NCI-H82 treated with DMSO at 0.1 percent for 48 hours (cell line): ENCODE measurements around the gene SERBP1.

ENCODE experiments used
- DNase-seq: peaks from one replicate; lab custom pipeline; 2025; ENCODE audit not compliant: unreplicated experiment; lab: John Stamatoyannopoulos, UW

SERBP1 gene

DNA sequence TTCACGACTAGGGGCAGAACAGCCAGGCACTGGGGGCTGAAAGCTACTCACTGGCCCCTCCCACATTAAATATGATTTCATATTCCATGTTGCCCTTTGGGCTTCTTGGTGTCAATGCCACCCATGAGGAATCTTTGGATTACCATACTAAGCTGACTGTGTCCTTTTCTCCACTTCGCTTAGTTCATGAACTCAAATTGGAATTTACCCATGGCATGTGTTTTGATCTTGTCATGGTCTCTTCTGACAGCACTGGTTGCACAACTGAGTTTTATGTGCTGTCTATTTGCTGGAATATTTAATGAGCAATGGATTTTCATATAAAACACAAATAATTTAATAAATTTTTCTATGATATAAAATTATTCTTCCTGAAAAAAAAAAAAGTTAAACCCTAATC, 59.2 kb downstream of the SERBP1 start:
- DNase-seq, result no peak

DNA sequence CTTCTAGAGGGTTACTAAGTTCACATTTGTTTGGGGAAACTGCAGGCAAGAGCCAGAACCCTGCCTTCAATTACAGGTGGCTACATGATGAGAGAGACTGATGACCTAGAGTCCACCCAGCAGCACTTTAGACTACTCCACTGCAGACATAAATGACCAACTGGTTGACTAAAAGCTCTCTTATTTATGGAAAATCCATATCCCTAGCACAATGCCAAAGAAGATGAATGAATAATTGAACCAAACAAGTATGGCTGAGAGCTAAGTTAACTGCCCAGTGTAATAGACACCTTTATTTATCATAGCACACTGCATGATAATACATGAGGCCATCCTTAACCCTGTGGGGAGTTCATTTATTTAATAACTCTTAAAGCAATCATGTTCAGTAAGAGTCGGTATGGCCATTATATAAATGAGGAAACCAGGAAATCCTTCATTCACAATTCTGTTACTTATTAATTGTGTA, 62.1 kb downstream of the SERBP1 start:
- DNase-seq, result no peak

DNA sequence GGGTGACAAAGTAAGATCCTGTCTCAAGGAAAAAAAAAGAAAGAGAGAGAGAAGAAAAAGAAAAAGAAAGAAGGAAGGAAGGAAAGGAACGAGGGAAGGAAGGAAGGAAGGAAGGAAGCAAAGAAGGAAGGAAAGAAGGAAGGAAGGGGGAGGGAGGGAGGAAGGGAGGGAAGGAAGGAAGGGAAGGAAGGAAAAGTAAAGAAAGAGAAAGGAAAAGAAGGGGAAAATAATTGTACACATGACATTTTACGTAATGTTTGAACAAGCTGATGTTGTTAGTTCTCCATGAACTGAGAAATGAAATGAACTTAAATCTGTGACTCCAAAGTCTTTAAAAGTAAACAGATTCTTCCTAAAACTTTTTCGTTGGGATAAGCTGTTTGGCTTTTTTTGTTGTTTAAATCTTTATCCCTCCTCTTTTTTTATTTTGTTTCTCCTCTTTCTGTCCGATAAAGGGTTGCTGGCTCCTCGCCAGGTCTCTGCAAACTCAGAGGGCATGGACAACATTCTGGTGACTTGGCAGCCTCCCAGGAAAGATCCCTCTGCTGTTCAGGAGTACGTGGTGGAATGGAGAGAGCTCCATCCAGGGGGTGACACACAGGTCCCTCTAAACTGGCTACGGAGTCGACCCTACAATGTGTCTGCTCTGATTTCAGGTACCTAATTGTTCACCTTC, 62.7 kb downstream of the SERBP1 start:
- no peak for DNase-seq

DNA sequence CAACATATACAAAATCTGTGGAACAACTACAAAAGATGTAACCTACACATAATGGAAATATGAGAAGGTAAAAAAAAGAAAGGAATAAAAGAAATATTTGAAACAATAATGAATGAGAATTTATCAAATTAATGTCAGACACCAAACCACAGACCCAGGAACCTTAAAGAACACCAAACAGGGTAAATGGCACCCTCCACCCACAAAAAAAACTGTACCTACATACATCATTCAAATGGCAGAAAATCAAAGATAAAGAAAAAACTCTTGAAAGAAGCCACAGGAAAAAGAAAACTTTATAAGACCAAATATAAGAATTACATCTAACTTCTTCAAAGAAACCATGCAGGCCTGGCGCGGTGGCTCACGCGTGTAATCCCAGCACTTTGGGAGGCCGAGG, 68.6 kb downstream of the SERBP1 start:
- no peak for DNase-seq

DNA sequence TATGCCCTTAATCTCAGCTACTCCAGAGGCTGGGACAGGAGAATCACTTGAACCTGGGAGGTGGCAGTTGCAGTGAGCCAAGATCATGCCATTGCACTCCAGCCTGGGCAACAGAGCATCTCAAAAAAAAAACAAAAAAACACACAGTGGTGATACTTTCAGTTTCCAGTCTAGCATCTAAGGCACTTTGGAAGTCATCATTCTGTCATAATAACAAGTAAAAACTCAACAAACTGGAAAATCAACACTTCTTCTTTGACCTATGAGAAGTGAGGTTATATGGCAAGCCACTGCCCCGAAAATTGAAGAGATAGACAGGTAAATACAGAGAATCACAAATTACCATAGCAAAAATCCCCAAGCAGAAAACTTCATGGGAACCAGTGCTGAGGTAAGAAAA, 70.6 kb downstream of the SERBP1 start:
- no peak for DNase-seq
